Loucy (cell line): Measurements from ENCODE around the gene CAMK1D.

ENCODE experiments used
- H2AFZ ChIP-seq: fragments of 200-600 bp; sonication (generic); 2 replicates; pipeline ENCODE4 v1.6.0; 2016; ENCODE audit warnings: antibody characterized with exemption, mild to moderate bottlenecking, low read length, moderate library complexity
- H3F3A ChIP-seq: fragments of 200-600 bp; 2 replicates; pipeline ENCODE4 v1.6.0; 2016; ENCODE audit warnings: antibody characterized with exemption, low read depth, mild to moderate bottlenecking
- H3K27me3 ChIP-seq: fragments of 200-600 bp; sonication (generic); 2 replicates; pipeline ENCODE4 v1.6.1; 2014; ENCODE audit warnings: low read length, mild to moderate bottlenecking; ENCODE audit not compliant: insufficient read depth, poor library complexity, severe bottlenecking
- H3K36me3 ChIP-seq: fragments of 200-600 bp; sonication (generic); 2 replicates; pipeline ENCODE4 v1.6.1; 2016; ENCODE audit warnings: low read length; ENCODE audit not compliant: insufficient read depth
- H3K4me1 ChIP-seq: fragments of 200-600 bp; sonication (generic); 2 replicates; pipeline ENCODE4 v1.5.1; 2014; ENCODE audit warnings: low read length, mild to moderate bottlenecking; ENCODE audit not compliant: insufficient read depth, poor library complexity, severe bottlenecking
- H3K4me2 ChIP-seq: fragments of 200-600 bp; sonication (generic); 2 replicates; pipeline ENCODE4 v1.6.0; 2014; ENCODE audit warnings: antibody characterized with exemption, low read length, low read depth, mild to moderate bottlenecking; ENCODE audit not compliant: poor library complexity, severe bottlenecking
- H3K4me3 ChIP-seq: fragments of 200-600 bp; sonication (generic); 2 replicates; pipeline ENCODE4 v1.5.1; 2014; ENCODE audit warnings: low read length, mild to moderate bottlenecking, mixed read lengths; ENCODE audit not compliant: poor library complexity, severe bottlenecking
- H3K79me2 ChIP-seq: fragments of 200-600 bp; sonication (generic); 2 replicates; pipeline ENCODE4 v1.6.1; 2014; ENCODE audit warnings: low read length; ENCODE audit not compliant: insufficient read depth
- H3K9ac ChIP-seq: fragments of 200-600 bp; sonication (generic); 2 replicates; pipeline ENCODE4 v1.6.0; 2014; ENCODE audit warnings: mild to moderate bottlenecking, low read depth, low read length, moderate library complexity; ENCODE audit not compliant: poor library complexity, severe bottlenecking
- H3K9me2 ChIP-seq: fragments of 200-600 bp; sonication (generic); replicated peaks from 2 replicates; pipeline ENCODE4 v1.6.1; 2016; ENCODE audit warnings: low read depth, low read length, mixed read lengths
- H3K9me3 ChIP-seq: fragments of 200-600 bp; sonication (generic); 2 replicates; pipeline ENCODE4 v1.6.1; 2014; ENCODE audit warnings: mild to moderate bottlenecking, antibody characterized with exemption, low read length, low read depth; ENCODE audit not compliant: insufficient read depth
- H4K20me1 ChIP-seq: fragments of 200-600 bp; sonication (generic); 2 replicates; pipeline ENCODE4 v1.6.0; 2014; ENCODE audit warnings: antibody characterized with exemption, low read length, mild to moderate bottlenecking; ENCODE audit not compliant: insufficient read depth, poor library complexity, severe bottlenecking
- EZH2phosphoT487 ChIP-seq: fragments of 200-600 bp; IDR thresholded peaks from 2 replicates; pipeline ENCODE4 v1.6.1; 2018; ENCODE audit warnings: antibody characterized with exemption, mild to moderate bottlenecking, moderate library complexity, borderline replicate concordance
- TF ChIP-seq, protein P1 (sequence below): fragments of 200-600 bp; sonication (generic); conservative IDR thresholded peaks from 2 replicates; pipeline ENCODE4 v1.5.1; 2014; ENCODE audit warnings: mild to moderate bottlenecking, antibody characterized with exemption, low read length

The CAMK1D gene

DNA sequence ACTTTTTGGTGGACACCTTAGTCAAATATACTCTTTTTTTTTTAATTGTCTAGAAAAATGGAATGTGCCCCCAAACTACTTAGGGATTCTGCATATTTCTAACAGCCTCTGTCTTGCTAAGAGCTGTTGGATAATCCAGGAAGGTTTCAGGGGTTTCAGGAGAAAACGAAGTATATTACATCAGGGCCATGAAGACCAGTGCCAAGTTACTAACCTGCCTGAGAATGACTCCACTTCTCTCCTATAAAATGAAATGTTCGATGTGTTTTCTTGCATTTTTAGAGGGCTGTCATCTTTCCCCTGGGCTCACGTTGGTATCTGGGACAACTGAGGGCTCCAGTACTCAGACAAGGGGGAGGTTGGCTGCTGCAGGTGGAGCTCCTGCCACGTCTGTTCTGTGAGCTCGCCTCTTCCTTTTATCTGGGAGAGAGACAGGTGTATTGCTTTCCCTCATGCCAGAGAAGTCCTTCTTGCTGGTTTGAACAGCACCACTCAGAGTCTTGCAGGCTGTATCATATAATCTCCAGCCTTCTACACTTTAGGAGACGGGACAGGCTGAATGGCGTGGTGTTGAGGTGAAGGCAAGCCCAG lies 71.3 kb downstream of the CAMK1D start:
- H4K20me1 ChIP-seq: no peaks in the 10 kb centered on the region
- H3F3A ChIP-seq: no peaks in the 10 kb centered on the region
- no peaks in the 10 kb centered on the region for H3K36me3 ChIP-seq
- no peak overlapping the region for H2AFZ ChIP-seq
- no peaks in the 10 kb centered on the region for H3K79me2 ChIP-seq
- H3K4me3 ChIP-seq: no peak overlapping the region
- peaks cover 6% of the 10 kb centered on the region for H3K4me1 ChIP-seq
- TF ChIP-seq, protein P1, sequence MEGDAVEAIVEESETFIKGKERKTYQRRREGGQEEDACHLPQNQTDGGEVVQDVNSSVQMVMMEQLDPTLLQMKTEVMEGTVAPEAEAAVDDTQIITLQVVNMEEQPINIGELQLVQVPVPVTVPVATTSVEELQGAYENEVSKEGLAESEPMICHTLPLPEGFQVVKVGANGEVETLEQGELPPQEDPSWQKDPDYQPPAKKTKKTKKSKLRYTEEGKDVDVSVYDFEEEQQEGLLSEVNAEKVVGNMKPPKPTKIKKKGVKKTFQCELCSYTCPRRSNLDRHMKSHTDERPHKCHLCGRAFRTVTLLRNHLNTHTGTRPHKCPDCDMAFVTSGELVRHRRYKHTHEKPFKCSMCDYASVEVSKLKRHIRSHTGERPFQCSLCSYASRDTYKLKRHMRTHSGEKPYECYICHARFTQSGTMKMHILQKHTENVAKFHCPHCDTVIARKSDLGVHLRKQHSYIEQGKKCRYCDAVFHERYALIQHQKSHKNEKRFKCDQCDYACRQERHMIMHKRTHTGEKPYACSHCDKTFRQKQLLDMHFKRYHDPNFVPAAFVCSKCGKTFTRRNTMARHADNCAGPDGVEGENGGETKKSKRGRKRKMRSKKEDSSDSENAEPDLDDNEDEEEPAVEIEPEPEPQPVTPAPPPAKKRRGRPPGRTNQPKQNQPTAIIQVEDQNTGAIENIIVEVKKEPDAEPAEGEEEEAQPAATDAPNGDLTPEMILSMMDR: no peak
- no peak for TF ChIP-seq EZH2phosphoT487
- H3K9me3 ChIP-seq: no peaks in the 10 kb centered on the region
- H3K4me2 ChIP-seq: no peak overlapping the region
- H3K9me2 ChIP-seq: no peaks in the 10 kb centered on the region
- no peaks in the 10 kb centered on the region for H3K27me3 ChIP-seq
- H3K9ac ChIP-seq: no peak overlapping the region

DNA sequence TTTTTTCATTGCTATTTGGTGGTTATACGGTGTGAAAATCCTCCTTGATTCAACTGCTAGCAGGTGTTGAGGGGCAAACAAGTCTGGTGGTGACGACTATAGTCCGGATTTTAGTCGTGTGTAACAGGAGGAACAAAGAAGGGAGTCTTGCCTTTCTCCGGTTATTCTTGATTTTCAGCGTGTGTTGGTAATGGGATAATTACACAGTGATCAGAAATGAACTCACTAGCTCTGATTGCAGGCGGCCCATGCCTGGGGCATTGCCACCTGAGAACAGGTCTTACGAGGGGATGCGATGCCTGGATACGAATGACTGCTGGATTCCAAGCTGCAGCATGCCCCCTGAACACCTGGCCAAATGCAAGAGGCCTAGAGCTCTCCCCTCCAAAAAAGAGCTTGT lies 72.8 kb downstream of the CAMK1D start:
- no peak overlapping the region for H3K9ac ChIP-seq

DNA sequence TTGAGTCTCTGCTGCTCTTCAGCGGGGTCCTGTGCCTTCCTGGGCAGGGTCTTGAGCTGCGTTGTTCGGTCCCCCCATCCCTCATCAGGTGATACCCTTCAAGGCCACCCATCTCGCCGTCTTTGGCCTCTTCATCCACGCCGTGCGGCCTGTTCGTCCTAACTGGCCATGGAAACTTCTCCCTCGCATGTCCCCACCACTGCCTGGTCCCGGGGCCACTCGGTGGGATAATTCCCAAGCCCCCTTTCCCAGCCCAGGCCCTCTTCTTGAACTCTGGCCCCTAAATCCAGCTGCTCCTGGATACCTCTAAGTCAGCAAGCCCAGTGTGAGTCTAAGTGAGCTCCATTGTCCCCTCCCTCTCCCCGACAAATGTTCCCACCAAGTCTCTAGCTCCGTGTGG lies 74.5 kb downstream of the CAMK1D start:
- Histone ChIP-seq H3K4me1 (peaks cover 6% of the 10 kb centered on the region), H3K9me2 (no peaks in the 10 kb centered on the region), H3K4me3 (no peak overlapping the region), H4K20me1 (no peaks in the 10 kb centered on the region), H3K9me3 (no peaks in the 10 kb centered on the region), H3K79me2 (no peaks in the 10 kb centered on the region), H3K27me3 (no peaks in the 10 kb centered on the region), H3F3A (no peaks in the 10 kb centered on the region), H3K36me3 (no peaks in the 10 kb centered on the region), H3K4me2 (no peak overlapping the region), H2AFZ (no peak overlapping the region), H3K9ac (no peak overlapping the region)
- no peak for TF ChIP-seq EZH2phosphoT487
- TF ChIP-seq, protein P1: no peak

More for the DNA sequence above, 72.8 kb downstream of the CAMK1D start:
- H3K79me2 ChIP-seq: no peaks in the 10 kb centered on the region
- no peak overlapping the region for H3K4me2 ChIP-seq
- no peak overlapping the region for H3K4me3 ChIP-seq
- no peak for TF ChIP-seq EZH2phosphoT487
- H3F3A ChIP-seq: no peaks in the 10 kb centered on the region
- H3K27me3 ChIP-seq: no peaks in the 10 kb centered on the region
- H3K9me3 ChIP-seq: no peaks in the 10 kb centered on the region
- no peaks in the 10 kb centered on the region for H4K20me1 ChIP-seq
- peaks cover 6% of the 10 kb centered on the region for H3K4me1 ChIP-seq
- H2AFZ ChIP-seq: no peak overlapping the region
- no peaks in the 10 kb centered on the region for H3K36me3 ChIP-seq
- no peaks in the 10 kb centered on the region for H3K9me2 ChIP-seq

DNA sequence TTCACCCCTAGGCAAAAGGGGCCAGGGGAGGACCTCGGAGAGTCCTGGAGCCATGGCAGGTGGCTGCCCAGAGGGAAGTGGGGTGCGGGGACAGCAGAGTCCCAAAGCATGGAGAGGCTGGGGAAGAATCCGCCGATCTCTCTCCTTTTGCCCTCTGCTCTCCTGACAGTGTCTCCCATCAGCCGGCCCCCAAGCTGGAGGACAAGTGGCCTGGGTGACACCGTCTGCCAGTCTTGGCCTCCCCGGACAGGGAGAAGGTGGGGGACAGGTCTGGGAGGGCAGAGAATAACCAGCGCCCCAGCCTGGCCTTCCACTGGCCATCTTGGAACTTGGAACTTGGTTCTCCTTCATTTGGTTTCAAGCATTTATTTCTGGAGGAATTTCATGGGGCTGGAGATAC lies 77.9 kb downstream of the CAMK1D start:
- Histone ChIP-seq H3K9me3 (no peaks in the 10 kb centered on the region), H3K9me2 (no peaks in the 10 kb centered on the region), H3K27me3 (no peaks in the 10 kb centered on the region), H3K36me3 (no peaks in the 10 kb centered on the region), H3K4me2 (no peak overlapping the region), H3K4me3 (no peak overlapping the region), H4K20me1 (no peaks in the 10 kb centered on the region), H2AFZ (no peak overlapping the region), H3K9ac (no peak overlapping the region), H3K4me1 (no peaks in the 10 kb centered on the region), H3F3A (no peaks in the 10 kb centered on the region), H3K79me2 (no peaks in the 10 kb centered on the region)
- TF ChIP-seq, protein P1: no peak
- no peak for TF ChIP-seq EZH2phosphoT487
